CD14-positive monocyte (primary cell): ENCODE measurements around the gene CHMP1A. TPM values are rescaled to one million over a fixed set of nuclear protein-coding genes. Genes with fewer than 3 reads are reported as not detected.

Experiments
- DNase-seq, 3 donors: peaks; one replicate each; pipeline ENCODE4 v3.0.0-alpha.2; 2011 to 2022
- H2AFZ ChIP-seq: 2 replicates; pipeline ENCODE4 v1.6.0; 2012; ENCODE audit warnings: mild to moderate bottlenecking, low read depth, low read length, inconsistent platforms; ENCODE audit not compliant: insufficient read depth, poor library complexity, severe bottlenecking
- H3K27ac ChIP-seq, 2 donors: 1 replicate in 1 of 2; 2 replicates in 1 of 2; pipeline ENCODE4 v1.5.1; 2012 to 2013; ENCODE audit warnings: low read length in 2 of 2, control low read depth in 1 of 2, inconsistent platforms in 1 of 2, low read depth in 1 of 2, mild to moderate bottlenecking in 1 of 2
- H3K27me3 ChIP-seq, 2 donors: one replicate each; pipeline versions ENCODE4 v1.6.0 to v1.6.1; 2011 to 2013; ENCODE audit warnings: low read length in 2 of 2; ENCODE audit not compliant: control insufficient read depth in 2 of 2, insufficient read depth in 2 of 2
- H3K36me3 ChIP-seq, 2 donors: replicated peaks in 1 of 2; 1 replicate in 1 of 2; 2 replicates in 1 of 2; pipeline versions ENCODE4 v1.5.1 to v1.6.1; 2012 to 2013; ENCODE audit warnings: low read length in 2 of 2, control low read depth in 1 of 2, inconsistent platforms in 1 of 2, mild to moderate bottlenecking in 1 of 2; ENCODE audit not compliant: insufficient read depth in 2 of 2, control insufficient read depth in 1 of 2
- H3K4me1 ChIP-seq, 2 donors: 1 replicate in 1 of 2; 2 replicates in 1 of 2; pipeline versions ENCODE4 v1.5.1 to v1.6.1; 2012 to 2013; ENCODE audit warnings: low read length in 2 of 2, control low read depth in 1 of 2, inconsistent platforms in 1 of 2, mild to moderate bottlenecking in 1 of 2, moderate library complexity in 1 of 2; ENCODE audit not compliant: insufficient read depth in 2 of 2, control insufficient read depth in 1 of 2
- H3K4me2 ChIP-seq: replicated peaks from 2 replicates; pipeline ENCODE3; 2012; ENCODE audit warnings: low read length, moderate library complexity, mild to moderate bottlenecking; ENCODE audit not compliant: poor library complexity, severe bottlenecking; ENCODE audit errors: extremely low read depth
- H3K4me3 ChIP-seq, 3 experiments: fragments of 200-600 bp in 1 of 3; sonication (generic) in 1 of 3; replicated peaks in 1 of 3; 1 replicate in 2 of 3; 2 replicates in 1 of 3; pipeline ENCODE4 v1.5.1; 2011 to 2013; ENCODE audit warnings: low read length in 3 of 3, mild to moderate bottlenecking in 3 of 3, control low read depth in 2 of 3, low read depth in 2 of 3, inconsistent platforms in 1 of 3, moderate library complexity in 1 of 3
- H3K79me2 ChIP-seq: 2 replicates; pipeline ENCODE4 v1.6.0; 2012; ENCODE audit warnings: mild to moderate bottlenecking, control low read depth, inconsistent platforms, low read length, moderate library complexity; ENCODE audit not compliant: insufficient read depth
- H3K9ac ChIP-seq: 2 replicates; pipeline ENCODE4 v1.6.0; 2017; ENCODE audit warnings: low read length, mild to moderate bottlenecking; ENCODE audit not compliant: insufficient read depth, poor library complexity, severe bottlenecking
- H3K9me3 ChIP-seq, 2 donors: replicated peaks in 1 of 2; 1 replicate in 1 of 2; 2 replicates in 1 of 2; pipeline versions ENCODE4 v1.5.1 to v1.6.1; 2012 to 2013; ENCODE audit warnings: low read length in 2 of 2, control low read depth in 1 of 2; ENCODE audit not compliant: control insufficient read depth in 1 of 2, insufficient read depth in 1 of 2
- H4K20me1 ChIP-seq: 2 replicates; pipeline ENCODE4 v1.6.0; 2012; ENCODE audit warnings: mild to moderate bottlenecking, low read length, control low read depth, moderate library complexity; ENCODE audit not compliant: insufficient read depth
- H3K27ac Mint-ChIP-seq, 7 donors: one replicate each; pipeline ENCODE4 v1.8.0; 2020; ENCODE audit warnings: mild to moderate bottlenecking in 7 of 7, mixed read lengths in 7 of 7, moderate library complexity in 6 of 7, inconsistent platforms in 2 of 7
- H3K27me3 Mint-ChIP-seq, 3 donors: one replicate each; pipeline ENCODE4 v1.8.0; 2021 to 2022; ENCODE audit warnings: low read depth in 3 of 3, mild to moderate bottlenecking in 3 of 3, mixed read lengths in 3 of 3, moderate library complexity in 3 of 3, inconsistent platforms in 1 of 3
- H3K36me3 Mint-ChIP-seq, 2 donors: one replicate each; pipeline ENCODE4 v1.8.0; 2020; ENCODE audit warnings: mixed read lengths in 2 of 2, inconsistent platforms in 1 of 2, mild to moderate bottlenecking in 1 of 2
- H3K4me1 Mint-ChIP-seq: one replicate; pipeline ENCODE4 v1.8.0; 2020; ENCODE audit warnings: mild to moderate bottlenecking, mixed read lengths
- H3K4me3 Mint-ChIP-seq, 2 donors: one replicate each; pipeline ENCODE4 v1.8.0; 2020; ENCODE audit warnings: mild to moderate bottlenecking in 2 of 2, mixed read lengths in 2 of 2, moderate library complexity in 1 of 2
- H3K9me3 Mint-ChIP-seq, 7 donors: one replicate each; pipeline ENCODE4 v1.8.0; 2020 to 2022; ENCODE audit warnings: mixed read lengths in 7 of 7, mild to moderate bottlenecking in 6 of 7, moderate library complexity in 6 of 7, inconsistent platforms in 2 of 7
- WGBS: methylation state at CpG from one replicate; pipeline ENCODE4 v1.1.5; 2013; ENCODE audit warnings: missing lambda C conversion rate; ENCODE audit not compliant: insufficient coverage; 5-methylcytosine and 5-hydroxymethylcytosine counted together
- intact Hi-C, 2 donors: fragments of 100-400 bp; cut with micrococcal nuclease; formaldehyde crosslinking; loops; one replicate each; pipeline versions ENCODE4 v1.15.0 to v1.15.1; 2023
- polyA plus RNA-seq, 3 donors: library from polyadenylated mRNA; depleted of rRNA in 1 of 3; unstranded in 2 of 3; stranded (reverse) in 1 of 3; fragments of 300-500 nt in 2 of 3; fragments of >200 nt in 1 of 3; fragmentation: Illumina TruSeq in 2 of 3; gene quantifications; 1 replicate in 2 of 3; 2 replicates in 1 of 3; pipeline ENCODE4 v1.2.3, GENCODE V29; 2012 to 2021
- TF ChIP-seq, protein P1 (sequence below): fragments of 200-600 bp; IDR thresholded peaks from one replicate; pipeline ENCODE4 v1.8.0; 2022; ENCODE audit warnings: antibody characterized with exemption, mild to moderate bottlenecking

Gene CHMP1A
- polyA plus RNA-seq, 3 donors: 57.3 to 85.7 (median 76.6) TPM

DNA sequence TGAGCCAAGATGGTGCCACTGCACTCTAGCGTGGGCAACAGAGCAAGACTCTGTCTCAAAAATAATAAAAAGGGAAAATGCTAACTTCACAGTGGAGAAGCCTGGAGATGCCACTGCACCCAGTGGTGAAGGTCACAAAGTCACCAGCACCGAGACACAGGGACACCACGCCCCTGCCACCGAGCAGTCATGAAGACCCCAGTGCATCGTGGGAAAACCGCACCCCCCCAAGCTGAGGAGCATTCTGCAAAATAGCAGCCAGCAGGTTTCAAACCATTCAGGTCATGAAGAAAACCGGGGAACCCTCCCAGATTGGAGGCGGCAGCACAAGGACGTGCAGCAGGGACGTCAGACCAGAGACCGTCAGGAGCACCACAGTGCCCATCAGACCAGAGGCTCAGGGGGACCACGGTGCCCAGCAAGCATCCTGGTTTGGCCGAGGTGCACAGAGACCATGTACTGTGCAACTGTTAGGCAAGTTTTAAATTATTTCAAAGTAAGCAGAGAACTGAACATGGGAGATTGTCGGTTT, 13.7 kb downstream of the CHMP1A start:
- H3K4me2 ChIP-seq: no peak overlapping the region
- no peak overlapping the region for H3K27ac ChIP-seq
- peak overlapping the region in 1 of 7 donors; percentile 60 for H3K27ac Mint-ChIP-seq
- peaks cover 10% of the 10 kb centered on the region for H4K20me1 ChIP-seq
- DNase-seq: no peak
- H3K9me3 Mint-ChIP-seq: peaks cover 0 to 2% (median 0%) of the 10 kb centered on the region in 7 donors
- H3K4me1 ChIP-seq: peaks cover 0 to 5% of the 10 kb centered on the region in 2 donors
- no peaks in the 10 kb centered on the region for H3K9me3 ChIP-seq
- no peak overlapping the region for H3K9ac ChIP-seq
- no peak overlapping the region for H3K4me3 ChIP-seq
- peaks cover 37 to 39% of the 10 kb centered on the region in 2 donors for H3K36me3 ChIP-seq
- no peak overlapping the region for H2AFZ ChIP-seq
- peaks cover 28 to 41% of the 10 kb centered on the region in 2 donors for H3K36me3 Mint-ChIP-seq
- intact Hi-C loops: loop anchor here (5.0 to 10.0 kb wide), 2 partner anchors 67 to 69 kb away; partner anchors contain the start of gene CPNE7 (in 2 of the 2)
- no peak overlapping the region for H3K4me3 Mint-ChIP-seq
- H3K27me3 ChIP-seq: no peaks in the 10 kb centered on the region
- TF ChIP-seq, protein P1, sequence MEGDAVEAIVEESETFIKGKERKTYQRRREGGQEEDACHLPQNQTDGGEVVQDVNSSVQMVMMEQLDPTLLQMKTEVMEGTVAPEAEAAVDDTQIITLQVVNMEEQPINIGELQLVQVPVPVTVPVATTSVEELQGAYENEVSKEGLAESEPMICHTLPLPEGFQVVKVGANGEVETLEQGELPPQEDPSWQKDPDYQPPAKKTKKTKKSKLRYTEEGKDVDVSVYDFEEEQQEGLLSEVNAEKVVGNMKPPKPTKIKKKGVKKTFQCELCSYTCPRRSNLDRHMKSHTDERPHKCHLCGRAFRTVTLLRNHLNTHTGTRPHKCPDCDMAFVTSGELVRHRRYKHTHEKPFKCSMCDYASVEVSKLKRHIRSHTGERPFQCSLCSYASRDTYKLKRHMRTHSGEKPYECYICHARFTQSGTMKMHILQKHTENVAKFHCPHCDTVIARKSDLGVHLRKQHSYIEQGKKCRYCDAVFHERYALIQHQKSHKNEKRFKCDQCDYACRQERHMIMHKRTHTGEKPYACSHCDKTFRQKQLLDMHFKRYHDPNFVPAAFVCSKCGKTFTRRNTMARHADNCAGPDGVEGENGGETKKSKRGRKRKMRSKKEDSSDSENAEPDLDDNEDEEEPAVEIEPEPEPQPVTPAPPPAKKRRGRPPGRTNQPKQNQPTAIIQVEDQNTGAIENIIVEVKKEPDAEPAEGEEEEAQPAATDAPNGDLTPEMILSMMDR: no peak
- WGBS: 91% methylated on average over 14 of the region's 14 CpGs
- peaks cover 7% of the 10 kb centered on the region for H3K4me1 Mint-ChIP-seq
- no peaks in the 10 kb centered on the region for H3K79me2 ChIP-seq
- peaks cover 0 to 7% (median 6%) of the 10 kb centered on the region in 3 donors for H3K27me3 Mint-ChIP-seq

DNA sequence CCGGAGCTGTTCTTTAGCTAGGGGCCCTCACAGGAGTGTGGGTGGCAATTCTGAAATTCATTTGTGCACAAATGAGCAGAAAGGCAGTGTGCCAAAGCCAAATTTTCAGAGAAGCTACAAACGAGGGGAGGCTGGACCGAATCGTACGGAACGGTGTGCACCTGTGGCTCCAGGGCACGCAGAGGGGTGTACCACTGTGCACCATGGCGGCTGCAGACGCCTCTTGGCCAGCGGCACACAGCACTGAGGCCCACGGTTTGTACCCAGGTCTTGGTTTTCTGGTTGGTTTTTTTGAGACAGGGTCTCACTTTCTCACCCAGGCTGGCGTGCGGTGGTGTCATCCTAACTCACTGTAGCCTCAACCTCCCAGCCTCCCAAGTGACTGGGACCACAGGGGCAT, 14.9 kb downstream of the CHMP1A start:
- H3K27ac Mint-ChIP-seq: no peak overlapping the region
- Histone ChIP-seq H2AFZ (no peak overlapping the region), H3K79me2 (no peaks in the 10 kb centered on the region), H4K20me1 (peaks cover 10% of the 10 kb centered on the region), H3K9me3 (no peaks in the 10 kb centered on the region), H3K27me3 (no peaks in the 10 kb centered on the region), H3K9ac (no peak overlapping the region), H3K36me3 (peaks cover 32 to 33% of the 10 kb centered on the region in 2 donors), H3K4me3 (no peak overlapping the region), H3K4me2 (no peak overlapping the region), H3K27ac (no peak overlapping the region), H3K4me1 (peaks cover 0 to 5% of the 10 kb centered on the region in 2 donors)
- 93% methylated on average over 10 of the region's 13 CpGs for WGBS
- TF ChIP-seq, protein P1: no peak
- intact Hi-C loops: loop anchor here (5.0 to 10.0 kb wide), 2 partner anchors 65 to 68 kb away; partner anchors contain the start of gene CPNE7 (in 2 of the 2)
- peaks cover 7% of the 10 kb centered on the region for H3K4me1 Mint-ChIP-seq
- H3K4me3 Mint-ChIP-seq: no peak overlapping the region
- peaks cover 24 to 36% of the 10 kb centered on the region in 2 donors for H3K36me3 Mint-ChIP-seq
- no peaks in the 10 kb centered on the region for H3K9me3 Mint-ChIP-seq
- peaks cover 0 to 7% (median 7%) of the 10 kb centered on the region in 3 donors for H3K27me3 Mint-ChIP-seq
- no peak for DNase-seq
